Glutamatergic neuron (in vitro differentiated cells): Measurements from ENCODE around the gene SMIM33. TPM values are rescaled to one million over a fixed set of nuclear protein-coding genes. Genes with fewer than 3 reads are reported as not detected.
A peak's percentile ranks its signal among the peaks of the same experiment; 100 is the strongest.

ENCODE experiments used
- DNase-seq: peaks from one replicate; pipeline ENCODE4 v3.0.0; 2022
- H3K27ac Mint-ChIP-seq: one replicate; pipeline ENCODE4 v1.8.0; 2020; ENCODE audit warnings: mild to moderate bottlenecking, mixed read lengths, inconsistent platforms; ENCODE audit not compliant: unreplicated experiment
- H3K27me3 Mint-ChIP-seq: one replicate; pipeline ENCODE4 v1.8.0; 2020; ENCODE audit warnings: mild to moderate bottlenecking, moderate library complexity, mixed read lengths, inconsistent platforms; ENCODE audit not compliant: unreplicated experiment
- H3K36me3 Mint-ChIP-seq: one replicate; pipeline ENCODE4 v1.8.0; 2020; ENCODE audit warnings: mild to moderate bottlenecking, mixed read lengths, inconsistent platforms; ENCODE audit not compliant: unreplicated experiment
- H3K4me1 Mint-ChIP-seq: one replicate; pipeline ENCODE4 v1.8.0; 2020; ENCODE audit warnings: mild to moderate bottlenecking, low read depth, mixed read lengths, inconsistent platforms; ENCODE audit not compliant: unreplicated experiment
- H3K4me3 Mint-ChIP-seq: one replicate; pipeline ENCODE4 v1.8.0; 2020; ENCODE audit warnings: mild to moderate bottlenecking, mixed read lengths, inconsistent platforms; ENCODE audit not compliant: unreplicated experiment
- H3K9me3 Mint-ChIP-seq: one replicate; pipeline ENCODE4 v1.8.0; 2020; ENCODE audit warnings: mild to moderate bottlenecking, moderate library complexity, mixed read lengths, inconsistent platforms; ENCODE audit not compliant: unreplicated experiment
- long read RNA-seq: library from polyadenylated mRNA; unstranded; transcript quantifications from one replicate; pipeline ENCODE4 v2.0.0, GENCODE V29; 2020; ENCODE audit not compliant: unreplicated experiment
- total RNA-seq: library from RNA; stranded (reverse); fragmentation: NEBNext Ultra II Directional; extraction: Animal tissue kit (Norgen Biotek cat#: 25700); gene quantifications from one replicate; pipeline ENCODE4 v1.2.1, GENCODE V29; 2021; ENCODE audit not compliant: unreplicated experiment
- TF ChIP-seq, protein P1 (sequence below): fragments of 200-600 bp; sonication (generic); IDR thresholded peaks from one replicate; pipeline ENCODE4 v1.5.0; 2021; ENCODE audit not compliant: partially characterized antibody, unreplicated experiment

SMIM33 gene
- not detected for total RNA-seq
- long read RNA-seq, result 0 reads

- TF ChIP-seq, protein P1, sequence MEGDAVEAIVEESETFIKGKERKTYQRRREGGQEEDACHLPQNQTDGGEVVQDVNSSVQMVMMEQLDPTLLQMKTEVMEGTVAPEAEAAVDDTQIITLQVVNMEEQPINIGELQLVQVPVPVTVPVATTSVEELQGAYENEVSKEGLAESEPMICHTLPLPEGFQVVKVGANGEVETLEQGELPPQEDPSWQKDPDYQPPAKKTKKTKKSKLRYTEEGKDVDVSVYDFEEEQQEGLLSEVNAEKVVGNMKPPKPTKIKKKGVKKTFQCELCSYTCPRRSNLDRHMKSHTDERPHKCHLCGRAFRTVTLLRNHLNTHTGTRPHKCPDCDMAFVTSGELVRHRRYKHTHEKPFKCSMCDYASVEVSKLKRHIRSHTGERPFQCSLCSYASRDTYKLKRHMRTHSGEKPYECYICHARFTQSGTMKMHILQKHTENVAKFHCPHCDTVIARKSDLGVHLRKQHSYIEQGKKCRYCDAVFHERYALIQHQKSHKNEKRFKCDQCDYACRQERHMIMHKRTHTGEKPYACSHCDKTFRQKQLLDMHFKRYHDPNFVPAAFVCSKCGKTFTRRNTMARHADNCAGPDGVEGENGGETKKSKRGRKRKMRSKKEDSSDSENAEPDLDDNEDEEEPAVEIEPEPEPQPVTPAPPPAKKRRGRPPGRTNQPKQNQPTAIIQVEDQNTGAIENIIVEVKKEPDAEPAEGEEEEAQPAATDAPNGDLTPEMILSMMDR, result no peak
- Mint-ChIP-seq H3K27ac (no peak within 1 kb of the TSS), H3K4me3 (no peak within 1 kb of the TSS), H3K9me3 (peaks cover 15% of the 10 kb centered on the region), H3K27me3 (peaks cover 20% of the 10 kb centered on the region), H3K36me3 (no peaks in the 10 kb centered on the region), H3K4me1 (peaks cover 32% of the 10 kb centered on the region)
- DNase-seq, result no peak
Observed at GRCh38 chr5:139470821-139471300, at the start of gene SMIM33. Gene SMIM33, plus strand, starts transcription at chr5:139471004. Its CDS starts 118 bp downstream, at chr5:139471122.

DNA sequence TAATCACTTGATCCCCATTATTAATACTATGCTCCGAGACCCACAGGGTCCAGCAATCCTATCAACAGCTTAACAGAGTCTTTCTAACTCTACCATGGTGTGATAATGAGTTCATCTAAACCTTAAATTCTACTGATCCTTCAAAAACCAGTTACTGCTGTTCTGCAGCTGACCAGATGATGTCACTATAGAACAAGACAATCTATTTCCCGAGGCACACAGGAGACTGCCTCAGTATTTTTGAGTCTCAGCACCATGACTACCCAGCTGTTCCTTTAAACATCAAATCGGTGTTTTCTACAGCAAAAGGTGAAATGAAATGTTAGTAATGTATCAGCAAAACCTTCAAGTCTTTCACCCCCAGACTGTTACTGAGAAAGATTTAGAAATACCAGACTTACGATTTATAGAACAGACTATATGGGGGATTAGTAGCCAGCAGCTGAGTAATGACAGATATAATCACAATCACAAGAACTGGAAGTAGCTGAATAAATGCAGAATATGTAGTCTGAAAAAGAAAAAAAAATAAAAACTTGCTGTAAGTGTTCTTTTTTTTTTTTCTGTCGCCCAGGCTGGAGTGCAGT lies 48.4 kb upstream of the SMIM33 start:
- TF ChIP-seq, protein P1, result peak; percentile 64
- Mint-ChIP-seq H3K27ac (no peak overlapping the region), H3K27me3 (no peaks in the 10 kb centered on the region), H3K4me3 (no peak overlapping the region), H3K36me3 (no peaks in the 10 kb centered on the region), H3K4me1 (no peaks in the 10 kb centered on the region), H3K9me3 (no peaks in the 10 kb centered on the region)
- no peak for DNase-seq

DNA sequence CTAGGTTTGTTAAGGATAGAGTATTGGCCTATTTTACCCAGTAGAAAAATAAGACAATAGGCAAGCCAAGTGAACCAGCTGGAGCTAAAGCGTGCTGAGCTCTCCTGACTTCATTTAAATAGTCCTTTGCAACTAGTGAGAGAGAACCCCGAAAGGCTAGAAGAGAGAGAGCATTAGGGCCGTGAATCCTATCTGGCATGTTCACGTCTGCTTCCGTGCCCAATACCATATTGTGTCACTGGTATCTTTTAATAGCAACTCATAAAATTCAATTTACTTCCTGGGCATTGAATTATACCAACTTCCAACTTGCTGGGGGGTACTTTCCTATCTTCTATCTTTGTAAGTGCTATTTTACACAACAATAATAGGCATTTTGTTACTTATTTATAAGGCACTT lies 45.3 kb upstream of the SMIM33 start:
- Mint-ChIP-seq H3K27ac (no peak overlapping the region), H3K27me3 (no peaks in the 10 kb centered on the region), H3K9me3 (no peaks in the 10 kb centered on the region), H3K36me3 (no peaks in the 10 kb centered on the region), H3K4me1 (no peaks in the 10 kb centered on the region), H3K4me3 (no peak overlapping the region)
- TF ChIP-seq, protein P1, result no peak
- DNase-seq, result no peak

GRCh38 chr5:139426203-139426885 lies 44.5 kb upstream of the SMIM33 start:
- Mint-ChIP-seq H3K9me3 (no peaks in the 10 kb centered on the region), H3K27ac (no peak overlapping the region), H3K36me3 (no peaks in the 10 kb centered on the region), H3K27me3 (no peaks in the 10 kb centered on the region), H3K4me1 (no peaks in the 10 kb centered on the region), H3K4me3 (no peak overlapping the region)
- no peak for DNase-seq
- TF ChIP-seq, protein P1, result no peak

DNA sequence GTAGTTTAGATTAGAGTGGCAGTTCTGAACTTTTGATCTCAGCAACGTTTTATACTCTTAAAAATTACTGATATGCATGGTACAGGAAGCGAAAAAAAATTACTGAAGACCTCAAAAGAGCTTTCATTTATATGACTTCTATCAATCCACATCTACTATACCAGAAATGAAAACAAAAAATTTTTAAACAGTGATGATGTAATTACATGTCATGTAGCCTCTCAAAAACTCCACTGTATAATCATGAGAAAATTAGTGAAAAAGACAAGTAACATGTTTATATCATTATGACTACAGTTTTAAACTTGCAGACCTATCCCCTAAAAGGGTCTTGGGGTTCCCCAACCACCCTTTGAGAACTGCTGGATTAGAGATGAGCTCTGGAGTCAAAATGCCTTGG lies 40.8 kb upstream of the SMIM33 start:
- H3K36me3 Mint-ChIP-seq, result no peaks in the 10 kb centered on the region
- DNase-seq, result no peak
- no peaks in the 10 kb centered on the region for H3K9me3 Mint-ChIP-seq
- no peak overlapping the region for H3K4me3 Mint-ChIP-seq
- TF ChIP-seq, protein P1, result no peak
- H3K4me1 Mint-ChIP-seq, result no peaks in the 10 kb centered on the region
- H3K27me3 Mint-ChIP-seq, result no peaks in the 10 kb centered on the region
- H3K27ac Mint-ChIP-seq, result no peak overlapping the region
